Measurements from ENCODE around the gene USP49.

Gene USP49

DNA sequence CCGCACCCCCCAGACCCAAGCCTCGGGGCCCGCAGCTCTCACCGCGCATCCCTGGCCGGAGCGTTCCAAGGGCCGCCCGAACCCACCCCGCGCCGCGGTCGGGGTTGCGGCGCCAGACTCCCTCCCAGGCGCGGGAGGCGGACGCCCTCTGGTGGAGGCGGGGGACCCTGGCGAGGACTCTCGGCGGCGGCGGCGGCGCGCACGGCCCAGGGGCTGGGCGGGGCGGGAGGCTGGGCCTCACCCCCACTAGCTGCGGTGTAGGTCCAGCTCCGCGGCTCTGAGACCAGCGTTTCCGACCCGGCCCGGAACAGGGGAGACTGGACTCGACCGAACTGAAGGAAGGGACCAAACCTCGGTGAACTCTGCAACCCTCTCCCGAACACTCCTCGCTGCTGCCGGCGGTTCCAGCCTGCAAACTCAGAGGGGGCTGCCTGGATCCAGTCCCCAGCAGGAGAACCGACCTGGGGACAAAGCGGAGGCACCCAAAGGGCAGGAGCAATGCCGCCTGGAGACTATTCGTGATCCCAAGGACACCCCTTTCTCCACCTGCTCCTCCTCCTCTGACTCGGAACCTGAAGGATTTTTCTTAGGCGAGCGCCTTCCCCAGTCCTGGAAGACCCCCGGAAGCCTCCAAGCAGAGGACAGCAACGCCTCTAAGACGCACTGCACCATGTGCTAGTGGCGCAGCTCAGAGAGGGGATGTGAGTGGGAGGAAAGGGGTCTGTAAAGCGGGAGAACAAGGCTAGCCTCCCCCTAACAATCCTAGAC lies 108.5 kb downstream of the USP49 start:
- Histone ChIP-seq H3K4me1 (ENCODE audit: insufficient read depth, low read length) (peaks cover 32% of the 10 kb centered on the region), H3K4me3 (ENCODE audit: low read depth in 1 of 2, low read length in 2 of 2) (peak overlapping the region; percentile 85 to 99), H3K36me3 (ENCODE audit: insufficient read depth, low read length) (peaks cover 28% of the 10 kb centered on the region), H3K9me3 (ENCODE audit: insufficient read depth, low read length, severe bottlenecking) (no peaks in the 10 kb centered on the region), H2AFZ (ENCODE audit: low read depth, low read length) (peak overlapping the region; percentile 67), H3K27ac (ENCODE audit: low read length) (peak overlapping the region; percentile 90), H4K20me1 (ENCODE audit: insufficient read depth, low read length) (peaks cover 8% of the 10 kb centered on the region; the same call in 1 of the 2 replicates), H3K79me2 (ENCODE audit: insufficient read depth, low read length) (peaks cover 42% of the 10 kb centered on the region), H3K27me3 (ENCODE audit: insufficient read depth, low read length, poor library complexity) (no peaks in the 10 kb centered on the region), H3K9ac (ENCODE audit: low read depth, low read length) (peak overlapping the region; percentile 79), H3K4me2 (ENCODE audit: insufficient read depth, low read length) (peak overlapping the region; percentile 90)
- TF ChIP-seq, protein P1, sequence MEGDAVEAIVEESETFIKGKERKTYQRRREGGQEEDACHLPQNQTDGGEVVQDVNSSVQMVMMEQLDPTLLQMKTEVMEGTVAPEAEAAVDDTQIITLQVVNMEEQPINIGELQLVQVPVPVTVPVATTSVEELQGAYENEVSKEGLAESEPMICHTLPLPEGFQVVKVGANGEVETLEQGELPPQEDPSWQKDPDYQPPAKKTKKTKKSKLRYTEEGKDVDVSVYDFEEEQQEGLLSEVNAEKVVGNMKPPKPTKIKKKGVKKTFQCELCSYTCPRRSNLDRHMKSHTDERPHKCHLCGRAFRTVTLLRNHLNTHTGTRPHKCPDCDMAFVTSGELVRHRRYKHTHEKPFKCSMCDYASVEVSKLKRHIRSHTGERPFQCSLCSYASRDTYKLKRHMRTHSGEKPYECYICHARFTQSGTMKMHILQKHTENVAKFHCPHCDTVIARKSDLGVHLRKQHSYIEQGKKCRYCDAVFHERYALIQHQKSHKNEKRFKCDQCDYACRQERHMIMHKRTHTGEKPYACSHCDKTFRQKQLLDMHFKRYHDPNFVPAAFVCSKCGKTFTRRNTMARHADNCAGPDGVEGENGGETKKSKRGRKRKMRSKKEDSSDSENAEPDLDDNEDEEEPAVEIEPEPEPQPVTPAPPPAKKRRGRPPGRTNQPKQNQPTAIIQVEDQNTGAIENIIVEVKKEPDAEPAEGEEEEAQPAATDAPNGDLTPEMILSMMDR (IDR thresholded peaks at IDR 0.05; ENCODE audit: borderline replicate concordance, extremely low read depth, low read length, poor library complexity, severe bottlenecking): peak; percentile 85
- no peak for TF ChIP-seq EZH2 (IDR thresholded peaks at IDR 0.05; ENCODE audit: borderline replicate concordance, low read depth, low read length, severe bottlenecking)
- peak; percentile 88 for DNase-seq
- peak; percentile 80 for ATAC-seq (ENCODE audit: insufficient read depth, low read depth)

DNA sequence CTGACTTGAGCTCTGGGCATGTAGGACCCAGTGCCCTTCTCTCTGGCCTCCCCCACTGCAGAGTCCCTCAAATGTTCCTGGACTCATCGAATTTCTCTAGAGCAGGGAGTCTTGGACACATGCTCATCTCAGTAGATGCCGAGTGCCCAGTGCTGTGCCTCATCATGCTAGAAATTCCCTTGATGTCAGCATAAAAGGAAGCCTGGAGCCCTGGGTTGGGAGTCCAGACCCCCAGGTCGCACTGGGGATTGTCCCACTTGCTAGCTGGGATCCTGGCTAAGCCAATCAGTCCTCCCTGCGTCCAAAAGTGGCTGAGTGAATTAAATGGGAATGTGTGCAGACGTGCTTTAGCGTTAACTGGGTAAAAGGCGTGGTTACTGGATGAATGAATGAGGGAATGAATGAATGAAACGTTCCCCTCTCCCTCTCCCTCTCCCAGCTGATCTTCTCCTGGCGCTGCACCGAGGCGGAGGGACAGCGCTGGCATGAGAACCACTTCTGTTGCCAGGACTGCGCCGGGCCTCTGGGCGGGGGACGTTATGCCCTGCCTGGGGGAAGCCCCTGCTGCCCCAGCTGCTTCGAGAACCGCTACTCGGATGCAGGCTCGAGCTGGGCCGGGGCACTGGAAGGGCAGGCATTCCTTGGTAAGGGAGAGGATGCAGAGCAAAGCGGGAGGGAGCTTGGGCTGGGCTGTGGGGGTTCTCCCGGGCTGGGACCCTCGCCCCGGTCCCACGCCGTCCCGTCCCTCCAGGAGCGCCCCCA lies 109.3 kb downstream of the USP49 start:
- no peak for DNase-seq
- peak overlapping the region; percentile 50 for H3K27ac ChIP-seq (ENCODE audit: low read length)

DNA sequence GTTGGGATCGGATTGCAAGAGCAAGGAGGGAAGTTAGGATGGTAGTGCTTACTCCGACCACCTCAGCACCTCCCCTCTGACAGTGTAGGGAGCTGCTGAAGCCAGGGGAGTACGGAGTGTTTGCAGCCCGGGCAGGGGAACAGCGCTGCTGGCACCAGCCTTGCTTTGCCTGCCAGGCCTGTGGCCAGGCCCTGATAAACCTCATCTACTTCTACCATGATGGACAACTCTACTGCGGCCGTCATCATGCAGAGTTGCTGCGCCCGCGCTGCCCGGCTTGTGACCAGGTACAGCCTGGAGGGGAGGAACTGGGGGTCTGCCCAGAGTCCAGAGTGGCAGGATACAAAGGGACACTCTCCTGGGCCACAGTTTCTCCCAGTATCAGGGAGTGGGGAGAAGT lies 109.9 kb downstream of the USP49 start:
- peak overlapping the region; percentile 90 for H3K4me2 ChIP-seq (ENCODE audit: insufficient read depth, low read length)
- H3K27me3 ChIP-seq (ENCODE audit: insufficient read depth, low read length, poor library complexity): peaks cover 4% of the 10 kb centered on the region
- no peak overlapping the region; a peak in 1 of 4 replicates for H3K4me3 ChIP-seq (ENCODE audit: low read depth in 1 of 2, low read length in 2 of 2)
- peak overlapping the region; percentile 79; the same call in 1 of the 2 replicates for H3K9ac ChIP-seq (ENCODE audit: low read depth, low read length)
- no peaks in the 10 kb centered on the region for H3K9me3 ChIP-seq (ENCODE audit: insufficient read depth, low read length, severe bottlenecking)
- H2AFZ ChIP-seq (ENCODE audit: low read depth, low read length): no peak overlapping the region
- TF ChIP-seq, protein P1 (IDR thresholded peaks at IDR 0.05; ENCODE audit: borderline replicate concordance, extremely low read depth, low read length, poor library complexity, severe bottlenecking): no peak
- TF ChIP-seq EZH2 (IDR thresholded peaks at IDR 0.05; ENCODE audit: borderline replicate concordance, low read depth, low read length, severe bottlenecking): no peak
- peaks cover 41% of the 10 kb centered on the region for H3K4me1 ChIP-seq (ENCODE audit: insufficient read depth, low read length)
- peaks cover 8% of the 10 kb centered on the region; the same call in 1 of the 2 replicates for H4K20me1 ChIP-seq (ENCODE audit: insufficient read depth, low read length)
- peaks cover 39% of the 10 kb centered on the region for H3K79me2 ChIP-seq (ENCODE audit: insufficient read depth, low read length)
- peaks cover 15% of the 10 kb centered on the region for H3K36me3 ChIP-seq (ENCODE audit: insufficient read depth, low read length)
- H3K27ac ChIP-seq (ENCODE audit: low read length): no peak overlapping the region
- no peak for DNase-seq
- no peak for ATAC-seq (ENCODE audit: insufficient read depth, low read depth)

More for the DNA sequence above, 109.3 kb downstream of the USP49 start:
- Histone ChIP-seq H3K27me3 (ENCODE audit: insufficient read depth, low read length, poor library complexity) (peaks cover 2% of the 10 kb centered on the region), H3K36me3 (ENCODE audit: insufficient read depth, low read length) (peaks cover 21% of the 10 kb centered on the region), H3K79me2 (ENCODE audit: insufficient read depth, low read length) (peaks cover 42% of the 10 kb centered on the region), H3K9me3 (ENCODE audit: insufficient read depth, low read length, severe bottlenecking) (no peaks in the 10 kb centered on the region), H3K4me3 (ENCODE audit: low read depth in 1 of 2, low read length in 2 of 2) (peak overlapping the region; percentile 85 to 99; a peak in 3 of 4 replicates), H3K4me2 (ENCODE audit: insufficient read depth, low read length) (peak overlapping the region; percentile 90), H3K9ac (ENCODE audit: low read depth, low read length) (peak overlapping the region; percentile 79), H3K4me1 (ENCODE audit: insufficient read depth, low read length) (peaks cover 40% of the 10 kb centered on the region), H4K20me1 (ENCODE audit: insufficient read depth, low read length) (peaks cover 8% of the 10 kb centered on the region; the same call in 1 of the 2 replicates), H2AFZ (ENCODE audit: low read depth, low read length) (peak overlapping the region; percentile 67)
- no peak; the same call in 1 of the 3 replicates for ATAC-seq (ENCODE audit: insufficient read depth, low read depth)
- TF ChIP-seq EZH2 (IDR thresholded peaks at IDR 0.05; ENCODE audit: borderline replicate concordance, low read depth, low read length, severe bottlenecking): no peak
- TF ChIP-seq, protein P1 (IDR thresholded peaks at IDR 0.05; ENCODE audit: borderline replicate concordance, extremely low read depth, low read length, poor library complexity, severe bottlenecking): no peak

Measured in DND-41 (cell line).